ENCODE results near the gene ING2.

- TF ChIP-seq, protein P1, sequence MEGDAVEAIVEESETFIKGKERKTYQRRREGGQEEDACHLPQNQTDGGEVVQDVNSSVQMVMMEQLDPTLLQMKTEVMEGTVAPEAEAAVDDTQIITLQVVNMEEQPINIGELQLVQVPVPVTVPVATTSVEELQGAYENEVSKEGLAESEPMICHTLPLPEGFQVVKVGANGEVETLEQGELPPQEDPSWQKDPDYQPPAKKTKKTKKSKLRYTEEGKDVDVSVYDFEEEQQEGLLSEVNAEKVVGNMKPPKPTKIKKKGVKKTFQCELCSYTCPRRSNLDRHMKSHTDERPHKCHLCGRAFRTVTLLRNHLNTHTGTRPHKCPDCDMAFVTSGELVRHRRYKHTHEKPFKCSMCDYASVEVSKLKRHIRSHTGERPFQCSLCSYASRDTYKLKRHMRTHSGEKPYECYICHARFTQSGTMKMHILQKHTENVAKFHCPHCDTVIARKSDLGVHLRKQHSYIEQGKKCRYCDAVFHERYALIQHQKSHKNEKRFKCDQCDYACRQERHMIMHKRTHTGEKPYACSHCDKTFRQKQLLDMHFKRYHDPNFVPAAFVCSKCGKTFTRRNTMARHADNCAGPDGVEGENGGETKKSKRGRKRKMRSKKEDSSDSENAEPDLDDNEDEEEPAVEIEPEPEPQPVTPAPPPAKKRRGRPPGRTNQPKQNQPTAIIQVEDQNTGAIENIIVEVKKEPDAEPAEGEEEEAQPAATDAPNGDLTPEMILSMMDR (IDR thresholded peaks at IDR 0.05; ENCODE audit: low read depth, low read length, missing input control): no peak
- TF ChIP-seq GABPA (IDR thresholded peaks at IDR 0.05 in 1 of 2, conservative IDR thresholded peaks at IDR 0.05 in 1 of 2): no peak
- no peak for TF ChIP-seq RAD21 (IDR thresholded peaks at IDR 0.05)
- TF ChIP-seq, protein P2, sequence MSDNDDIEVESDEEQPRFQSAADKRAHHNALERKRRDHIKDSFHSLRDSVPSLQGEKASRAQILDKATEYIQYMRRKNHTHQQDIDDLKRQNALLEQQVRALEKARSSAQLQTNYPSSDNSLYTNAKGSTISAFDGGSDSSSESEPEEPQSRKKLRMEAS (IDR thresholded peaks at IDR 0.05): no peak
- TF ChIP-seq TAF1 (conservative IDR thresholded peaks at IDR 0.05): no peak
- no peak for TF ChIP-seq JUND (IDR thresholded peaks at IDR 0.05)
- no peak for TF ChIP-seq FOXA1 (IDR thresholded peaks at IDR 0.05)
- no peak for TF ChIP-seq ZBTB33 (IDR thresholded peaks at IDR 0.05)
- TF ChIP-seq, protein P3, sequence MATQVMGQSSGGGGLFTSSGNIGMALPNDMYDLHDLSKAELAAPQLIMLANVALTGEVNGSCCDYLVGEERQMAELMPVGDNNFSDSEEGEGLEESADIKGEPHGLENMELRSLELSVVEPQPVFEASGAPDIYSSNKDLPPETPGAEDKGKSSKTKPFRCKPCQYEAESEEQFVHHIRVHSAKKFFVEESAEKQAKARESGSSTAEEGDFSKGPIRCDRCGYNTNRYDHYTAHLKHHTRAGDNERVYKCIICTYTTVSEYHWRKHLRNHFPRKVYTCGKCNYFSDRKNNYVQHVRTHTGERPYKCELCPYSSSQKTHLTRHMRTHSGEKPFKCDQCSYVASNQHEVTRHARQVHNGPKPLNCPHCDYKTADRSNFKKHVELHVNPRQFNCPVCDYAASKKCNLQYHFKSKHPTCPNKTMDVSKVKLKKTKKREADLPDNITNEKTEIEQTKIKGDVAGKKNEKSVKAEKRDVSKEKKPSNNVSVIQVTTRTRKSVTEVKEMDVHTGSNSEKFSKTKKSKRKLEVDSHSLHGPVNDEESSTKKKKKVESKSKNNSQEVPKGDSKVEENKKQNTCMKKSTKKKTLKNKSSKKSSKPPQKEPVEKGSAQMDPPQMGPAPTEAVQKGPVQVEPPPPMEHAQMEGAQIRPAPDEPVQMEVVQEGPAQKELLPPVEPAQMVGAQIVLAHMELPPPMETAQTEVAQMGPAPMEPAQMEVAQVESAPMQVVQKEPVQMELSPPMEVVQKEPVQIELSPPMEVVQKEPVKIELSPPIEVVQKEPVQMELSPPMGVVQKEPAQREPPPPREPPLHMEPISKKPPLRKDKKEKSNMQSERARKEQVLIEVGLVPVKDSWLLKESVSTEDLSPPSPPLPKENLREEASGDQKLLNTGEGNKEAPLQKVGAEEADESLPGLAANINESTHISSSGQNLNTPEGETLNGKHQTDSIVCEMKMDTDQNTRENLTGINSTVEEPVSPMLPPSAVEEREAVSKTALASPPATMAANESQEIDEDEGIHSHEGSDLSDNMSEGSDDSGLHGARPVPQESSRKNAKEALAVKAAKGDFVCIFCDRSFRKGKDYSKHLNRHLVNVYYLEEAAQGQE (IDR thresholded peaks at IDR 0.05): no peak
- TF ChIP-seq EGR1 (IDR thresholded peaks at IDR 0.05; ENCODE audit: low read depth in 2 of 2): no peak
Observed at GRCh38 chr4:183506389-183506735, 1.5 kb downstream of the ING2 start.

Data from liver (tissue), 3 donors.